Small intestine (tissue), 16 donors: Measurements from ENCODE around the gene ANP32E. TPM values are rescaled to one million over a fixed set of nuclear protein-coding genes. Genes with fewer than 3 reads are reported as not detected.
A peak's percentile ranks its signal among the peaks of the same experiment; 100 is the strongest.

Source experiments
- DNase-seq, 2 donors: peaks; one replicate each; pipeline versions ENCODE4 v3.0.0 to v3.0.0-alpha.2; 2013
- FAIRE-seq: peaks from 2 replicates; lab custom pipeline; 2012; peaks lifted over from hg19 to GRCh38; lab: Jason Lieb, UNC
- H3K27ac ChIP-seq, 3 donors: one replicate each; pipeline ENCODE4 v1.5.1; 2013; ENCODE audit warnings: low read length in 2 of 3, mild to moderate bottlenecking in 2 of 3, control low read depth in 1 of 3, inconsistent platforms in 1 of 3, low read depth in 1 of 3, moderate library complexity in 1 of 3
- H3K27me3 ChIP-seq, 3 donors: one replicate each; pipeline ENCODE4 v1.6.1; 2013; ENCODE audit warnings: low read length in 3 of 3, inconsistent platforms in 1 of 3; ENCODE audit not compliant: control insufficient read depth in 3 of 3, insufficient read depth in 3 of 3
- H3K36me3 ChIP-seq, 3 donors: one replicate each; pipeline ENCODE4 v1.6.1; 2013; ENCODE audit warnings: low read length in 3 of 3, inconsistent platforms in 1 of 3, low read depth in 1 of 3, mild to moderate bottlenecking in 1 of 3, moderate library complexity in 1 of 3; ENCODE audit not compliant: control insufficient read depth in 3 of 3, insufficient read depth in 2 of 3
- H3K4me1 ChIP-seq, 3 donors: one replicate each; pipeline ENCODE4 v1.6.1; 2013; ENCODE audit warnings: low read length in 2 of 3, inconsistent platforms in 1 of 3, low read depth in 1 of 3, mild to moderate bottlenecking in 1 of 3, moderate library complexity in 1 of 3; ENCODE audit not compliant: control insufficient read depth in 3 of 3, insufficient read depth in 2 of 3
- H3K4me3 ChIP-seq, 3 donors: one replicate each; pipeline ENCODE4 v1.5.1; 2013; ENCODE audit warnings: low read length in 3 of 3, control low read depth in 1 of 3, inconsistent platforms in 1 of 3, low read depth in 1 of 3, mild to moderate bottlenecking in 1 of 3, moderate library complexity in 1 of 3
- H3K9me3 ChIP-seq, 2 donors: one replicate each; pipeline ENCODE4 v1.6.1; 2013; ENCODE audit warnings: low read depth in 1 of 2, low read length in 1 of 2; ENCODE audit not compliant: control insufficient read depth in 2 of 2, insufficient read depth in 1 of 2
- WGBS, 3 donors: extraction: QIAGEN DNeasy Blood & Tissue Kit; methylation state at CpG; one replicate each; pipeline ENCODE4 v1.1.7; 2013; 5-methylcytosine and 5-hydroxymethylcytosine counted together
- long read RNA-seq, 10 donors: transcript quantifications; one replicate each; lab custom pipeline, GENCODE V29; 2026
- polyA plus RNA-seq, 4 donors: library from polyadenylated mRNA; stranded (reverse) in 3 of 4; unstranded in 1 of 4; fragments of 200-250 nt in 3 of 4; fragments of 120-200 nt in 1 of 4; gene quantifications; one replicate each; pipeline versions ENCODE4 v1.2.1 to v1.2.3, GENCODE V29; 2013
- donor health status: healthy with polysubstance abuse.
- donor health status: control.
- donor health status: control.
- donor health status: Bipolar disorder and iron deficiency.
- donor health status: healthy.

The ANP32E gene
- polyA plus RNA-seq = 10 to 100 TPM; 13.2 to 46.7 (median 30.6) TPM
- long read RNA-seq, donor 1 = 0 reads
- long read RNA-seq, donor 2, transcript ANP32E-208 (7 exons, 3,451 nt) = major isoform, 7 of 7 reads
- long read RNA-seq, donor 2, partial matches to known transcripts = 0 of 7 reads
- long read RNA-seq, donor 2, other reads (novel, unspliced or antisense) = 0 of 7 reads
- long read RNA-seq, donor 3, transcript ANP32E-208 (7 exons, 3,451 nt) = major isoform, 11 of 18 reads
- long read RNA-seq, donor 3, partial matches to known transcripts = 7 of 18 reads
- long read RNA-seq, donor 3, other reads (novel, unspliced or antisense) = 0 of 18 reads
- long read RNA-seq, donor 4, partial matches to known transcripts = 0 of 2 reads
- long read RNA-seq, donor 4, other reads (novel, unspliced or antisense) = 0 of 2 reads
- long read RNA-seq, donor 5, transcript ANP32E-208 (7 exons, 3,451 nt) = major isoform, 7 of 7 reads
- long read RNA-seq, donor 5, partial matches to known transcripts = 0 of 7 reads
- long read RNA-seq, donor 5, other reads (novel, unspliced or antisense) = 0 of 7 reads
- long read RNA-seq, donor 6, partial matches to known transcripts = 28 of 31 reads
- long read RNA-seq, donor 6, other reads (novel, unspliced or antisense) = 0 of 31 reads
- long read RNA-seq, donor 7 = 0 reads
- long read RNA-seq, donor 8 = 0 reads
- long read RNA-seq, donor 9, partial matches to known transcripts = 0 of 1 reads
- long read RNA-seq, donor 9, other reads (novel, unspliced or antisense) = 0 of 1 reads
- long read RNA-seq, donor 10, transcript ANP32E-208 (7 exons, 3,451 nt) = major isoform, 12 of 43 reads
- long read RNA-seq, donor 10, partial matches to known transcripts = 30 of 43 reads
- long read RNA-seq, donor 10, other reads (novel, unspliced or antisense) = 0 of 43 reads

DNA sequence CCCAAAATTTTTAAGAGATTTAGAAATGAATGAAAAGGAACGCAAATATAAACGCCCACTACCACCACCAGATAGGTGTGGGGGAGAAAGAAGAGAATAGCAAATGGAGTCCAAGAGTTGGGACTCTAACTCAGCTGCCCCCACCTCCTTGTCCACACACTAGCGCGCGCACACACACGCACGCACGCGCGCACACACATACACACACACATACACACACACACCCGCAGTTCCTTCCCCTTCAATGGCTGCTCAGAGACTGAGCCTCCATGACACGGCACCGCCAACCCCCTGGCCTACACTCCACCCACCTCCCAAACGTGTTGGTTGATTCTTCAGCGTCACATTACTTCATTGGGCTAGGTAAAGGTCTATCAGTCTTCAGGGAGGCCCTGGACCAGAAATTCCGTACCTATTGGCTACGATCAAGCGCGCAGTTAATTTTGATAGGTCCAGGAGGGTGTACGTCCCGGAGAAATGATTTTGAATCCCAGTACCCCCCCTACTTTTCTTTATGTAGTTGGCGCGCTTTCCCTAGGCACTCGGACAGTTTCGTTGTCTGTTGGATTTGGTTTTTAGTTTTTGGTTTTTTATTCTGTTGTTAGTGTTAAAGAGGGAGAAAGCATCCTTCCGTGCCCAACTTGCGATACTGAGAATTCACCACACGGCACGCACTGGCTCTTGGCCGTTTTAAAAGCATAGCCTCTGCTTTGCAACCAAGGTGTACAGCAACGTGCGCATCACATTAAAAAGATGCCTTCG is at the start of gene ANP32E:
Gene ANP32E (minus strand): TSS at position 261 of the 762 bp plus-strand sequence. CDS start 326 bp downstream, outside the sequence.
- WGBS, 3 donors = 0 to 2% (median 0%) methylated on average over 33 of the region's 33 CpGs
- peaks cover 0 to 7% (median 0%) of the 10 kb centered on the region in 3 donors for H3K4me1 ChIP-seq
- H3K27ac ChIP-seq = peak within 1 kb of the TSS; percentile 87 to 96 (median 89)
- FAIRE-seq (no peak), DNase-seq (peak; percentile 98 to 100)
- H3K4me3 ChIP-seq = peak within 1 kb of the TSS; percentile 83 to 93 (median 84)
- peaks cover 0 to 3% (median 0%) of the 10 kb centered on the region in 3 donors for H3K36me3 ChIP-seq
- peaks cover 0 to 3% (median 0%) of the 10 kb centered on the region in 3 donors for H3K27me3 ChIP-seq
- H3K9me3 ChIP-seq = no peaks in the 10 kb centered on the region

DNA sequence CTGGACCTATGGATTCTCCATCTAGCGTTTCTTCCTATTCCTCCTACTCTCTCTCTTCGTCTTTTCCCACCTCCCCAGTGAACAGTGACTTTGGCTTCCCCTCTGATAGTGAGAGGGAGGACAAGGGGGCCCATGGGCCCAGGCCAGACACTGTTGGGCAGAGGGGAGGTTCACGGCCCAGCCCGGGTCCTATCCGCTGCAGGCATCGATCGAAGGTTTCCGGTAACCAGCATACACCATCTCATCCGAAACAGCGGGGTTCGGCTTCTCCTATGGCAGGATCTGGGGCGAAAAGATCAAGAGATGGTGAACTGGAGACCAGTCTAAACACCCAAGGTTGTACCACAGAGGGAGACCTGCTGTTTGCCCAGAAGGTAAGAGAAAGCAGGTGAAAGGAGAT is 47.3 kb upstream of the ANP32E start:
- no peaks in the 10 kb centered on the region for H3K36me3 ChIP-seq
- peaks cover 0 to 16% (median 0%) of the 10 kb centered on the region in 3 donors for H3K27me3 ChIP-seq
- no peak overlapping the region for H3K27ac ChIP-seq
- peaks cover 0 to 32% (median 2%) of the 10 kb centered on the region in 3 donors for H3K4me1 ChIP-seq
- DNase-seq (no peak), FAIRE-seq (no peak)
- 89 to 91% (median 90%) methylated on average over 12 of the region's 12 CpGs for WGBS, 3 donors
- peaks cover 0 to 2% of the 10 kb centered on the region in 2 donors for H3K9me3 ChIP-seq
- peak overlapping the region in 1 of 3 donors; percentile 46 for H3K4me3 ChIP-seq

DNA sequence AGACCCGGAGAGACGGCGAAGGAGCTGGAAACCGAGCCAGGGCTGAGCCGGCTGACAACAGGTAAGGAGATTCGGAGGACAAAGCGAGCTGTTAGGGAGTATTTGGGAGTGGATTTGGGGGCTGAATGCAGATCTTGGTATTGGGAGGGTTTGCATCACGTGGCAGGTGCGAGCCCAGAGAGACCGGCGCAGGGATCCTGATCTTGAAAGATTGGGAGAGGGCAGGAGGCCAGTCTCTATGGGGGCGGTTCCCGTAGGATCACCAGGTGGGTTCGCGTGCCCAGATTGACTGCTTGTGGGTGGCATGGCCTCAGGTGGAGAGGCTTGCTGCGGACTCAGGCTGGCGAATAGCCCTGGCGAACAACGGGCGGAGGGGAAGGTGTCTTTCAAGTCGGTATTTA is 46.6 kb upstream of the ANP32E start:
- Histone ChIP-seq H3K4me1 (peaks cover 0 to 32% (median 2%) of the 10 kb centered on the region in 3 donors), H3K36me3 (no peaks in the 10 kb centered on the region), H3K27ac (peak overlapping the region in 2 of 3 donors; percentile 10 to 77), H3K4me3 (peak overlapping the region in 2 of 3 donors; percentile 44 to 46), H3K9me3 (peaks cover 0 to 2% of the 10 kb centered on the region in 2 donors), H3K27me3 (peaks cover 0 to 16% (median 0%) of the 10 kb centered on the region in 3 donors)
- no peak for DNase-seq
- FAIRE-seq = no peak
- 7 to 16% (median 13%) methylated on average over 21 of the region's 21 CpGs for WGBS, 3 donors

DNA sequence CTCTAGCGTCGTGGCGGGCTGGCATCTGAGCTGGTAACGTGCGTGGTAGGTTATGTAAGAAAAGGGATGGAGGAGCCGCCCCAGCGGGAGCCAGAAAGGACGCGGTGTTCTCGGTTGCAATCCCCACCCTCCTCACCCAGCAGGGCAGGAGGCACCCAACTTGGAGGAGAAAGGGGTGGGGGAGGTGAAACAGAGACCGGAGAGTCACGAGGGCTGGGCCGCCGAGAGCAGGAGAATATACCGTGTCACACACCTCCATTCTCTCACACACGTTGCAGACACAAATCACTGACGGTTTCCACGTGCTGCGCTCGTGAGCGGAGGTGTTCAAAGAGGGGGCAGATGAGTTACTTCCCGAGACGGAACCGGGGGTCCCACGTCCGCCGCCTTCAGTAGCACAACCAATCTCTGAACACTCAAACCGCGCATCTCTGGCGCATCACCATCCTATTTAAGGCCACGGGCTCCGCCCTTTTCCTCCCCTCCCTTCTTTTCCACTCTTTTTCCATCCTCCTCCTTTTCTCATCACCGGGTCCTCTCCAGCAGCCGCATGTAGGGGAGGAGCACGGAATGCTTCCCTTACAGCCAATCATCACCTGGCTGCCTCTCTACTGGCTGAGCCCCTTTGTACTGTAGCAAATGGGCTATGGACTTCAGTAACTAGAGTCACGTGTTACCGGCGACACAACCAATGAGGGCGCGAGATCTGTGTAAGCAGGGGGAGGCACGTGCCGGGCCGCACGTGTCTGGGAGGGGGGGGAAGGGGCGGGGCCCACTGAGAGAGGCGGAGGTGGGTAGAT is 46.0 kb upstream of the ANP32E start, which contains the start of gene CIART:
Gene CIART (plus strand): TSS at position 797 of the 800 bp plus-strand sequence. CDS start 714 bp downstream, outside the sequence.
- Histone ChIP-seq H3K27me3 (peaks cover 0 to 16% (median 0%) of the 10 kb centered on the region in 3 donors), H3K27ac (peak within 1 kb of the TSS; percentile 34 to 78 (median 77)), H3K4me1 (peaks cover 0 to 32% (median 2%) of the 10 kb centered on the region in 3 donors), H3K9me3 (peaks cover 0 to 2% of the 10 kb centered on the region in 2 donors), H3K36me3 (no peaks in the 10 kb centered on the region), H3K4me3 (peak within 1 kb of the TSS; percentile 3 to 48 (median 44))
- peak; percentile 96 for DNase-seq
- FAIRE-seq = no peak
- 0 to 1% (median 0%) methylated on average over 44 to 46 of the region's 46 CpGs for WGBS, 3 donors

DNA sequence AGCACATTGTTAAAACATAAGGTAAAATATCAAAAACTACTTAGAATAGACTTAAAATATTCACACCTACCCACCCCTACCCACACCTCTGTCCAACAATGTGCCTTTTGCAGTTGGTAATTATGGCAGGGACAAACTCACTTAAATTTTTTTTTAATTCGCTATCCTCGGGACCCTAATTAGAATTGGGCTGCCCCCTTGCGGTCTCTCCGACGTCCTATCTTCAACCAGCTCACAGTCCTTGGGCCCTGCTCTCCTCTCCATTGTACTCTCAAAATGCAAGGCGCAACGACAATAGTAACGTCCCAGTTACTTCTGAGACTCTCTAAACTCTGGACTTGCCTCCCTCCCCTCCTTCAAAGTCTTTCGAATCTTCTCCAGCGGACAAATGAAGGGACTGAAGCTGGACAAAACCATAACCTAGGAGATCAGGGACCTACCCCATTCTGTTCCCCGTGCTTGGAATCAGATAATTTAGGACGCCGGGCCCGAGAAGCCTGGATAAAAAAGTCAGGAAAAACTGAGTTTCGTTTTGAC is 45.4 kb upstream of the ANP32E start:
- H3K9me3 ChIP-seq = peaks cover 0 to 2% of the 10 kb centered on the region in 2 donors
- WGBS, 3 donors = 3% methylated on average over 15 of the region's 15 CpGs
- no peaks in the 10 kb centered on the region for H3K36me3 ChIP-seq
- peak overlapping the region; percentile 34 to 78 (median 71) for H3K27ac ChIP-seq
- H3K4me3 ChIP-seq = peak overlapping the region in 2 of 3 donors; percentile 44 to 48
- FAIRE-seq (no peak), DNase-seq (peak; percentile 70 to 73)
- peaks cover 0 to 32% (median 2%) of the 10 kb centered on the region in 3 donors for H3K4me1 ChIP-seq
- peaks cover 0 to 16% (median 0%) of the 10 kb centered on the region in 3 donors for H3K27me3 ChIP-seq

DNA sequence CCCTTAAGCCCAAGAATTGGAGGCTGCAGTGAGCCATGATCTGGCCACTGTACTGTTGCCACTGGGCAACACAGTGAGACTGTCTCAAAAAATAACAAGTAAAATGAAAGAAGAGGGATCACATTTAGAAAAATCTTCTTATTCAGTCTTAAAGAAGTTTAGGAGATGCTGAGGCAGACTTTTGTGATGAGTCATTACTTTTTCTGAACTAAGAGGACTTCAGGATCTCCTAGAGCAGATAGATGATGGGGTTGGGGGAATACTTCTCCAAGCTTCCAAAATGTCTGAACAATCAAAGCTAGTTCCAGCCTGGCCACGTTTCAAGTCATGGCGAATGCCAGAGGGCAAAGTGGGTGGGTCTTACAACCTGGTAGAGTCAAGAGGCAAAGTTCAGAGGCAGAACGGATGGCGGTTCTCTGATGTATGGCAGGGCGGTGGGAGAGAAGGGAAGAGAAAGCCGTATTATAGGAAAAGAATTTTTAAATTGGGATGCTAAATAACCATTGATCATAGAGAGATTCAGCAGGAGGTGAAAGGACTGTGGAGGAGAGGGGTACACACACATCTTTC is 44.3 kb upstream of the ANP32E start:
- H3K4me1 ChIP-seq = peaks cover 0 to 32% (median 2%) of the 10 kb centered on the region in 3 donors
- DNase-seq = peak; percentile 45 to 90
- H3K4me3 ChIP-seq = no peak overlapping the region
- peaks cover 0 to under 1% (median 0%) of the 10 kb centered on the region in 3 donors for H3K36me3 ChIP-seq
- peaks cover 0 to 2% of the 10 kb centered on the region in 2 donors for H3K9me3 ChIP-seq
- no peak for FAIRE-seq
- H3K27me3 ChIP-seq = peaks cover 0 to 16% (median 0%) of the 10 kb centered on the region in 3 donors
- peak overlapping the region in 1 of 3 donors; percentile 14 for H3K27ac ChIP-seq
- WGBS, 3 donors = 22 to 62% (median 36%) methylated on average over 6 of the region's 6 CpGs
